HFF-Myc (cell line): ENCODE measurements around the gene CPNE5.

ENCODE experiments used
- DNase-seq: peaks from one replicate; pipeline ENCODE4 v3.0.0-alpha.2; 2011; ENCODE audit warnings: low read depth; ENCODE audit errors: extremely low read depth
- H3K4me3 ChIP-seq: replicated peaks from 2 replicates; pipeline ENCODE4 v1.5.1; 2011; ENCODE audit warnings: low read depth, mild to moderate bottlenecking, control low read depth, low read length
- CTCF ChIP-seq: IDR thresholded peaks from 2 replicates; pipeline ENCODE4 v1.5.1; 2012; ENCODE audit warnings: mild to moderate bottlenecking, low read depth, low read length, control low read depth; ENCODE audit errors: missing control alignments

The CPNE5 gene

DNA sequence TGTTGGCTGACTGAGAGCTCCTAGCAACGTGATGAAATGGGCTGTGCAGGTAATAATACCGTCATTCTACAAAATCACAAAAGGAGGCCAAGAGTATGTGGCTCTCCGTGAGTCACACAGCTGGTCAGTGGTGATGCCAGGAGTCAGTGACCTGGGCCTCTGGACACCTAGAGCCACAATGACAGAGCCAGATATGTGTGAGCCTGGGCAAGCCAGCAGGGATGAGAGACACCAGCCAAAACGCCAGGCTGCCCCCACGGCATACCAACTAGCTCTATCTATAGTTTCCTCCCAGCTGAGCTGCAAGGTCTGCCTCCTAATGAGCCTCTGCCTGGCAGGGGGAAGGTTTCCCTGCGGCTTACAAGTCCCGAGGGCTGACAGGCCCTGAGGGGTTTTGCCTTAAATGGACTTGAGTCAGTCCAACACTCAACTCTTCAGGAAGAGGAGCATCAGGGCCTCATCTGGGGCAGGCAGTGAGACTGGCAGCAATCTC, 70.0 kb downstream of the CPNE5 start:
- TF ChIP-seq CTCF = no peak
- H3K4me3 ChIP-seq = no peak overlapping the region
- no peak for DNase-seq

DNA sequence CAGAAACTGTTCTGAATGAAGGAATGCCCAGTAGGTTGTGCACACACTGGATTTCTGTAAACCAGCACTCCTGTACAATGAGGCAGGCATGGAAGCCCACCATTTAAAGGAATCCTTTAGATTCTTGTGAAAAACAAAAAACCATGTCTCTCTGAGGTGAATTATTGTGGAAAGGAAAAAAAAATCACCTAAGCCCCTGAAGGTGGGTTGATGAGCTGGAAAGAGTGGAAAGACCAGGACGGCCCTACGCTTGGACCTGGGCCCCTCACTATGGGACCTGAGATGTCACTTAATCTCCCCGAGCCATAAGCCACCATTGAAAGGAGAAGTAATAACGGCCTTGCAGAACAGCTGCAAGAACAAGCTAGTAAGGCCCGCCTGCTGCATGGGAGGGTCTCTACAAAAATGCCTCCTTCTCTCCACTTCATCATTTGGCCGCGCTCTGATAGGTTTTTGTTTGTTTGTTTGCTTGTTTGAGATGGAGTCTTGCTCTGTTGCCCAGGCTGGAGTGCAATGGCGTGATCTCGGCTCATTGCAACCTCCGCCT, 72.8 kb downstream of the CPNE5 start:
- no peak for DNase-seq
- TF ChIP-seq CTCF = no peak

DNA sequence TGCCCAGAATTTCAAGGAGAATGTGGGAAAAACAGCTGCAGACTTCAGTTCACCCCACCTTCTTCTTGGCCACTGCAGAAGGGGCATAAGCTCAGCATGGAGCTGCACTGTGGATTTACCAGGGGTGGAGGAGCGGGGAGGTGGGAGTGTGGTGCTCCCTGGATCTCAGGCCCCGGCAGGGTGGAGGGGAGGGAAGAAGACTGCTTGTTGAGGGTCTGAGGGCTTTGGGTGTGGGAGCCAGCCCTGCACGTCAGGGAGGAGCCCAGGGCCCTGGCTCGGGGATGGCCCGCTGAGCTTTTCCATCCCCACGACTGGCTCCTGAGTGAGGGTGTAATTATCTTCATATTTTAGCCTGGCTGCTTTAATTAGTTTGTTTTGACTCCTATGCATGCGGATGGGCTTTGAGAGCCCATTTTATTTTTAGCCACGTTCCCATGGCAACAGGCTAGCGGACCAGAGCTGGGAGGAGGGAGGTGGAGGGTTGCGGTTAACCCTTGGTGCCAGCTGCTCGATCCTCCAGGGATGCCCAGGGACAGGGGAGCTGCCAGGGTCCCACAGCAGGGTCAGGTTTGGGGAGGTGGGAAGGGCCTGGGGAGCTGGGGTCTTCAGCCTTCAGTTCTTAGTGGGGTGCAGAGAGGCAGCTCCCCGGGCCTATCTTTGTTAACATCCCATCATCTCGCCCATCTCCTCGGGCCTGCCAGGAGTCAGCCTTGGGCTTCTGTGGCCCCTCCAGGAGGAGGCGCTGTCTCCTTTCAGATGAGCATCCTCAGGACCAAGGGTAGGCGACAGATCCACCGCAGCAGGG, 73.4 kb downstream of the CPNE5 start:
- H3K4me3 ChIP-seq = no peak overlapping the region
- DNase-seq = peak; percentile 63
- TF ChIP-seq CTCF = peak; percentile 96

More for the DNA sequence above, 72.8 kb downstream of the CPNE5 start:
- H3K4me3 ChIP-seq = no peak overlapping the region

- DNase-seq = no peak
- no peak for TF ChIP-seq CTCF
- H3K4me3 ChIP-seq = no peak overlapping the region
Observed at GRCh38 chr6:36765190-36765589, 74.1 kb downstream of the CPNE5 start.

DNA sequence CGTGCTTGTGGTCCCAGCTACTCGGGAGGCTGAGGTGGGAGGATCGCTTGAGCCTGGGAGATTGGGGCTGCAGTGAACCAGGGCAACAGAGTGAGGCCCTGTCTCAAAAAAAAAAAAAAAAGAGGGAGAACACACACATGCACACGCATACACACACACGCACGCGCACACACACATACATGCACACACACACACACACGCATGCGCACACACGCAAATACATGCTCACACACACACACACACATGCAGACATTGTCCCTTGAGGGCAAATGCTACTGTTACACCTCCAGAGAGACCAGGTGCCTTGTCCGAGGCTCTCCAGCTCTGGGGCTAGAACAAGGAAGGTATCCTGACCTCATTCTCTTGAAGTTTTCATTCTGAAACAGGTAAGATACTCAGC, 77.1 kb downstream of the CPNE5 start:
- no peak for TF ChIP-seq CTCF

GRCh38 chr6:36760685-36761435, 78.4 kb downstream of the CPNE5 start:
- DNase-seq = no peak
- no peak for TF ChIP-seq CTCF
- no peak overlapping the region for H3K4me3 ChIP-seq

More for the DNA sequence above, 77.1 kb downstream of the CPNE5 start:
- no peak for DNase-seq
- no peak overlapping the region for H3K4me3 ChIP-seq
